ENCODE data around the gene PTPRM. TPM values are rescaled to one million over a fixed set of nuclear protein-coding genes. Genes with fewer than 3 reads are reported as not detected.

PTPRM gene
- total and polyA plus RNA-seq, 7 donors = 3.9 to 151 (median 62.8) TPM

DNA sequence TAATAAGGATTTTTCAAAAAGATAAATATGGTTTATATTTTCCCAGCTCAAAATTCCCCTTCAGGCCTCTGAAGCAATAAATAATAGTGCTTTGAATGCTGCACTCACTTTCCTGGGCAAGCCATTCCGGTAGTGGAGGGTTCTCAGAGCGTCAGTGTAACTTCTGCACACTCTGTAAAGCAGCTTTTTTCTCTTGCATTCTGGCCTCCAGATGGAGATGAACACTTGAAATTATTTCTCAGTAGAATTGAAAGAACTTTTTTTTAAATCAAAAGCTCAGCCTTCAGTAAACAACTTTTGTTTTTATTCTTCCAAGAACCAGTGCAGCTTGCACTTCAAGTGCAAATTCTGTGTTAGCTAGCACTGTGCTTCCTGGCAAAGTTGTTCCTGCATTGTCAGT lies 761.0 kb downstream of the PTPRM start:
- Histone ChIP-seq H3K36me3 (no peaks in the 10 kb centered on the region), H3K4me3 (no peak overlapping the region), H3K9me3 (no peaks in the 10 kb centered on the region), H3K4me1 (peaks cover 0 to 28% (median 22%) of the 10 kb centered on the region in 4 donors), H3K27ac (peak overlapping the region in 1 of 4 donors; percentile 10), H3K27me3 (no peaks in the 10 kb centered on the region)
- no peak for DNase-seq
- intact Hi-C loops (cut with DNase I) = no loop called here
- WGBS, 2 donors = 59 to 60% methylated on average over 2 of the region's 2 CpGs
- TF ChIP-seq POLR2AphosphoS5 (IDR thresholded peaks at IDR 0.05) (no peak), POLR2A (IDR thresholded peaks at IDR 0.05) (no peak), EP300 (IDR thresholded peaks at IDR 0.05) (no peak)
- TF ChIP-seq, protein P1, sequence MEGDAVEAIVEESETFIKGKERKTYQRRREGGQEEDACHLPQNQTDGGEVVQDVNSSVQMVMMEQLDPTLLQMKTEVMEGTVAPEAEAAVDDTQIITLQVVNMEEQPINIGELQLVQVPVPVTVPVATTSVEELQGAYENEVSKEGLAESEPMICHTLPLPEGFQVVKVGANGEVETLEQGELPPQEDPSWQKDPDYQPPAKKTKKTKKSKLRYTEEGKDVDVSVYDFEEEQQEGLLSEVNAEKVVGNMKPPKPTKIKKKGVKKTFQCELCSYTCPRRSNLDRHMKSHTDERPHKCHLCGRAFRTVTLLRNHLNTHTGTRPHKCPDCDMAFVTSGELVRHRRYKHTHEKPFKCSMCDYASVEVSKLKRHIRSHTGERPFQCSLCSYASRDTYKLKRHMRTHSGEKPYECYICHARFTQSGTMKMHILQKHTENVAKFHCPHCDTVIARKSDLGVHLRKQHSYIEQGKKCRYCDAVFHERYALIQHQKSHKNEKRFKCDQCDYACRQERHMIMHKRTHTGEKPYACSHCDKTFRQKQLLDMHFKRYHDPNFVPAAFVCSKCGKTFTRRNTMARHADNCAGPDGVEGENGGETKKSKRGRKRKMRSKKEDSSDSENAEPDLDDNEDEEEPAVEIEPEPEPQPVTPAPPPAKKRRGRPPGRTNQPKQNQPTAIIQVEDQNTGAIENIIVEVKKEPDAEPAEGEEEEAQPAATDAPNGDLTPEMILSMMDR (IDR thresholded peaks at IDR 0.05) = no peak

- TF ChIP-seq POLR2AphosphoS5 (IDR thresholded peaks at IDR 0.05) (no peak), POLR2A (IDR thresholded peaks at IDR 0.05) (no peak), EP300 (IDR thresholded peaks at IDR 0.05) (no peak)
- TF ChIP-seq, protein P1 (IDR thresholded peaks at IDR 0.05) = no peak
- H3K27ac ChIP-seq = no peak overlapping the region
- H3K4me3 ChIP-seq = no peak overlapping the region
- no peak for DNase-seq
- intact Hi-C loops (cut with DNase I) = no loop called here
- H3K4me1 ChIP-seq = peaks cover 0 to 28% (median 22%) of the 10 kb centered on the region in 4 donors
- H3K27me3 ChIP-seq = no peaks in the 10 kb centered on the region
- no peaks in the 10 kb centered on the region for H3K36me3 ChIP-seq
- 15 to 60% methylated on average over 5 of the region's 5 CpGs for WGBS, 2 donors
- no peaks in the 10 kb centered on the region for H3K9me3 ChIP-seq
Measured at GRCh38 chr18:8329186-8329771, 762.2 kb downstream of the PTPRM start.

- Histone ChIP-seq H3K27ac (no peak overlapping the region), H3K36me3 (no peaks in the 10 kb centered on the region), H3K9me3 (no peaks in the 10 kb centered on the region), H3K4me3 (no peak overlapping the region), H3K27me3 (no peaks in the 10 kb centered on the region), H3K4me1 (peaks cover 0 to 28% (median 22%) of the 10 kb centered on the region in 4 donors)
- DNase-seq = no peak
- TF ChIP-seq POLR2A (IDR thresholded peaks at IDR 0.05) (no peak), EP300 (IDR thresholded peaks at IDR 0.05) (no peak), POLR2AphosphoS5 (IDR thresholded peaks at IDR 0.05) (no peak)
- TF ChIP-seq, protein P1 (IDR thresholded peaks at IDR 0.05) = no peak
- intact Hi-C loops (cut with DNase I) = no loop called here
- WGBS, 2 donors = 94 to 97% methylated on average over 10 of the region's 10 CpGs
Measured at GRCh38 chr18:8330575-8330974, 763.5 kb downstream of the PTPRM start.

DNA sequence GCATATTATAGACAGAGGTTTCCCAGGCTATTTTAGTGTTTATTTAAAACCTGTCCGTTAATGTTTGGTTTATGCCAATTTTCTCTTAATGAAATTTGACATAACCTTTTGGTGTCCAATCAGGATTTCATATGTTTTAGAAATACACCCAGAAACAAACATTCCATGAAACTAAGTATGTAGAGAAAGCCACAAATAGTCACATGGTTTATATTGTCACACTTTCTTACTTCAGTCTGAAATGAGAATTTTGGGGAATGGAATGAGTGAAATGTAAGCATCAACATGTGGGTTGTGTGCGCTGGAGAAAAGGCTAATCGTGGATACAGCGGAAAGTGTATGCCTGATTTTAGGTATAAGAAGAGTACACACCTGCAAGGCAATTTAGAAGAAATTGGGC lies 765.2 kb downstream of the PTPRM start:
- intact Hi-C loops (cut with DNase I) = no loop called here
- H3K36me3 ChIP-seq = no peaks in the 10 kb centered on the region
- no peak overlapping the region for H3K4me3 ChIP-seq
- H3K9me3 ChIP-seq = no peaks in the 10 kb centered on the region
- no peaks in the 10 kb centered on the region for H3K27me3 ChIP-seq
- 80 to 90% methylated on average over 4 of the region's 4 CpGs for WGBS, 2 donors
- TF ChIP-seq, protein P1 (IDR thresholded peaks at IDR 0.05) = no peak
- TF ChIP-seq EP300 (IDR thresholded peaks at IDR 0.05) (no peak), POLR2A (IDR thresholded peaks at IDR 0.05) (no peak), POLR2AphosphoS5 (IDR thresholded peaks at IDR 0.05) (no peak)
- DNase-seq = no peak
- H3K4me1 ChIP-seq = peaks cover 0 to 23% (median 18%) of the 10 kb centered on the region in 4 donors
- no peak overlapping the region for H3K27ac ChIP-seq

DNA sequence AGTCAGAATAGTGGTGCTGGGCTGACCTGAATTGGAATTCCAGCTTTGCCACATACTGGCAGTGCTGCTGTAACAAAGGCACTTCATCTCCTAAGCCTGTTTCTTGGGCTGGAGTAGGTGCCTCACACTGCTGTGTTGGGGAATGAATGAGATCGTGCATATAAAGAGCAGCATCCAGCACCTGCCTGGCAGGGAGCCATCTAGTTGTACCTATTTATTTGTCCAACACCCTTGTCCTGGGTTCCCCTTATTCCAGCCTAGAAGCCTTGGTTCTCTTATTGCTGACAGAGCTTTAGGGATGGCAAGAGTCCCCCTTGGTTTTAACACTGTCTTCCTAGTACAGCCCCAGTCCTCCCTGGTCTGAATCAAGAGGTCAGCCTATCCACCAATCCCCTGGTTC lies 766.8 kb downstream of the PTPRM start:
- H3K36me3 ChIP-seq = no peaks in the 10 kb centered on the region
- no peaks in the 10 kb centered on the region for H3K27me3 ChIP-seq
- TF ChIP-seq POLR2A (IDR thresholded peaks at IDR 0.05) (no peak), EP300 (IDR thresholded peaks at IDR 0.05) (no peak), POLR2AphosphoS5 (IDR thresholded peaks at IDR 0.05) (no peak)
- TF ChIP-seq, protein P1 (IDR thresholded peaks at IDR 0.05) = no peak
- no peaks in the 10 kb centered on the region for H3K9me3 ChIP-seq
- no peak overlapping the region for H3K27ac ChIP-seq
- intact Hi-C loops (cut with DNase I) = no loop called here
- H3K4me1 ChIP-seq = peaks cover 0 to 6% (median 3%) of the 10 kb centered on the region in 4 donors
- DNase-seq = no peak
- H3K4me3 ChIP-seq = no peak overlapping the region
- WGBS, 2 donors = 60 to 82% methylated on average over 1 of the region's 1 CpG

Data from sigmoid colon (tissue), 7 donors.